Measurements from ENCODE around the gene KRTAP5-5.
"Not testable (repeated sequence)": the region's sequence is repeated elsewhere in the genome, so short reads cannot be mapped to it uniquely, and the experiment has no call there.

Gene KRTAP5-5

DNA sequence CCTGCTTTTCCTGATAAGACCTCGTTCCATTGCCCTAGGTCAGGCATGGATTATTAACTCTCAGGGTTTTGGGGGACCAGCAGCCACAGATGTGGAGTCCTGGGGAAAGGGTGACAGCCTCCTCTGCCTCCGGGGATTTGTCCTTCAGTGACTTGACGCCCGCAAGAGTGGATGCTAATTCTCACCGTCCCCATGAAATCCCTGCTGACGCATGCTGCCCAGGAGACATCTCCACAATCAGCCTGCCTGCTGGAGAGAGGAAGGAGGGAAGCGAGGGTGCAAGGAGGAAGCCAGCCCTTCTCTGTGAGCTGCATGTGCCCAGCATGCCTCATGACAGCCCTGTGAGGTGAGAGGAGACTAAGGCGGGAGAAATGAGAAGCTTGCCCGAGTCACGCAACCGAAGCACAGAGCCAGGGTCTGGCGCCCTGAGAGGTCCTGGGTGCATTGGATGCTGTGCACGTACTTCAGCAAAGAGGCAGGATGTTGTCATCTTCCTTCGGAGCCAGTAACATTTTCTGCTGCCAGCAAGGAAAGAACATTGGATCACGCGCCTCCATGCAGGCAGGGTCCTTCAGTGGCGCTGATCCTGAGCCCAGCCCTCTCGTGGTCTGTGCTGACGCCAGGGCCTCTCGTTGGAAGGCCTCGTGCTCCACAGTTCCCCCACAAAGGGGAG lies 40.1 kb downstream of the KRTAP5-5 start:
- no peak for DNase-seq (ENCODE audit: low spot score)
- TF ChIP-seq, protein P1, sequence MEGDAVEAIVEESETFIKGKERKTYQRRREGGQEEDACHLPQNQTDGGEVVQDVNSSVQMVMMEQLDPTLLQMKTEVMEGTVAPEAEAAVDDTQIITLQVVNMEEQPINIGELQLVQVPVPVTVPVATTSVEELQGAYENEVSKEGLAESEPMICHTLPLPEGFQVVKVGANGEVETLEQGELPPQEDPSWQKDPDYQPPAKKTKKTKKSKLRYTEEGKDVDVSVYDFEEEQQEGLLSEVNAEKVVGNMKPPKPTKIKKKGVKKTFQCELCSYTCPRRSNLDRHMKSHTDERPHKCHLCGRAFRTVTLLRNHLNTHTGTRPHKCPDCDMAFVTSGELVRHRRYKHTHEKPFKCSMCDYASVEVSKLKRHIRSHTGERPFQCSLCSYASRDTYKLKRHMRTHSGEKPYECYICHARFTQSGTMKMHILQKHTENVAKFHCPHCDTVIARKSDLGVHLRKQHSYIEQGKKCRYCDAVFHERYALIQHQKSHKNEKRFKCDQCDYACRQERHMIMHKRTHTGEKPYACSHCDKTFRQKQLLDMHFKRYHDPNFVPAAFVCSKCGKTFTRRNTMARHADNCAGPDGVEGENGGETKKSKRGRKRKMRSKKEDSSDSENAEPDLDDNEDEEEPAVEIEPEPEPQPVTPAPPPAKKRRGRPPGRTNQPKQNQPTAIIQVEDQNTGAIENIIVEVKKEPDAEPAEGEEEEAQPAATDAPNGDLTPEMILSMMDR (IDR thresholded peaks at IDR 0.05; ENCODE audit: extremely low read depth, missing control alignments): no peak

DNA sequence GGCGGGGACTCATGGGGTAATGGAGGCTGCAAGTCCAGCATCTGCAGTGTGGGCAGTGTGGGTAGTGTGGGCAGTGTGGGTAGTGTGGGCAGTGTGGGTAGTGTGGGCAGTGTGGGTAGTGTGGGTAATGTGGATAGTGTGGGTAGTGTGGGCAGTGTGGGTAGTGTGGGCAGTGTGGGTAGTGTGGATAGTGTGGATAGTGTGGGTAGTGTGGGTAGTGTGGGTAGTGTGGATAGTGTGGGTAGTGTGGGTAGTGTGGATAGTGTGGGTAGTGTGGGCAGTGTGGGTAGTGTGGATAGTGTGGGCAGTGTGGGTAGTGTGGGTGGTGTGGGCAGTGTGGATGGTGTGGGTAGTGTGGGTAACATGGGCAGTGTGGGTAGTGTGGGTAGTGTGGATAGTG lies 40.9 kb downstream of the KRTAP5-5 start:
- not testable (repeated sequence) for DNase-seq (ENCODE audit: low spot score)

DNA sequence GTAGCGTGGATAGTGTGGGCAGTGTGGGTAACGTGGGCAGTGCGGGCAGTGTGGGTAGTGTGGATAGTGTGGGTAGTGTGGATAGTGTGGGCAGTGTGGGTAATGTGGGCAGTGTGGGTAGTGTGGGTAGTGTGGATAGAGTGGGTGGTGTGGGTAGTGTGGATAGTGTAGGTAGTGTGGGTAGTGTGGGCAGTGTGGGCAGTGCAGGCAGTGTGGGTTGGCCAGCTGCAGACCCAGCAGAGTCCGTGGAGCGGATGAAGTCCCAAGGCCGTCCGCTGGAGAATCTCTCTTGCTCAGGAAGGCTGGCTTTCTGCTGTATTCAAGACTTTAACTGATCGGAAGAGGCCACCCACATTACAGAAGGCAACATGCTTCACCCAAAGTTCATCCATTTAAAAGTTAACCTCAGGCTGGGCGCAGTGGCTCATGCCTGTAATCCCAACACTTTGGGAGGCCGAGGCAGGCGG lies 41.4 kb downstream of the KRTAP5-5 start:
- no peak for DNase-seq (ENCODE audit: low spot score)
- TF ChIP-seq, protein P1 (IDR thresholded peaks at IDR 0.05; ENCODE audit: extremely low read depth, missing control alignments): no peak

DNA sequence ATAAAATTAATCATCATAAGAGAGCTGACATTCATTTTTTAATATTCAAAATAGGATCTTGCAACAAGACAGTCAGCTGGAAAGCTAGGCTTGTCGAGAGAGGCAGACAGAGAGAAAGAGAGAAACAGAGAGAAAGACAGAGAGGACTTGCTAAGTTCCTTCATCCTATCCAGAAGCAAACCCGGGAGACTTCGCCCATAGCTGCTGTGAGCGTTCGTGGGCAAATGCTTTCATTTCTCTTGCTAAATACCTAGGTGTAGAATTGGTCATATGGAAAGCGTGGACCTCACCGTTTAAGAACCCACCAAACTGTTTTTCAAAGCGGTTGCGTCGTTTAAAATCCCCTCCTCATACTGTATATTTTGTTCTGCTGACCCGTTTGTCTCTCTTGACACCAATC lies 42.1 kb downstream of the KRTAP5-5 start:
- DNase-seq (ENCODE audit: low spot score): no peak
- TF ChIP-seq, protein P1 (IDR thresholded peaks at IDR 0.05; ENCODE audit: extremely low read depth, missing control alignments): no peak

DNA sequence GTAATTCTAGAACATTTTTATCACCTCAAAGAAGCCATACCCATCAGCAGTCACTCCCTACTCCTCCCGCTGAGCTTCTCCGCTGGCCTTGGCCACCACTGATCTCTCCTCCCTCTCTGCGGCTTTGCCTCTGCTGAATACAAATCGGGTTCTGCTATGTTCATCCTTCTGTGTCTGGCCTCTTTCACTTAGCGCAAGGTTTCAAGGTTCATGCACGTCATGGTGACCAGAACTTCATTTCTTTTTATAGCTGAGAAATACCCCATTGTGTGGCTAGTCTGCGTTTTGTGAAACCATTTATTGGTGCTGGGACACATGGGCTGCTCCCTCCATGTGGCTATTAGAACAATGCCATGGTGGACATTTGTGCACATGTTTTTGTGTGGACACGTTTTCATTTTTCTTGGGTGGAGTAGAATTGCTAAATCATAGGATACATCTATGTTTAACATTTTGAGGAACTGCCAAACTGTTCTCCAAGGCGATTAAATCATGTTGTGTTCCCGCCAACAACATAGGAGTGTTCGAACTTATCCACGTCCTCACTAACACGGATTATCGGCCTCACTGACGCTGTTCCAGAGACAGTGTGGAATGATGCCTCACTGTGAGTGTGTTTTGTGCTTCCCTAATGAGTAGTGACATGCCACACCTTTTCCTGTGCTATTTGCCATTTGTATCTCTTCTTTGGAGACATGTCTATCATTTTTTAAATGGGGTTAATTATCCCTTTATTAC lies 43.2 kb downstream of the KRTAP5-5 start:
- TF ChIP-seq, protein P1 (IDR thresholded peaks at IDR 0.05; ENCODE audit: extremely low read depth, missing control alignments): no peak
- DNase-seq (ENCODE audit: low spot score): no peak

DNA sequence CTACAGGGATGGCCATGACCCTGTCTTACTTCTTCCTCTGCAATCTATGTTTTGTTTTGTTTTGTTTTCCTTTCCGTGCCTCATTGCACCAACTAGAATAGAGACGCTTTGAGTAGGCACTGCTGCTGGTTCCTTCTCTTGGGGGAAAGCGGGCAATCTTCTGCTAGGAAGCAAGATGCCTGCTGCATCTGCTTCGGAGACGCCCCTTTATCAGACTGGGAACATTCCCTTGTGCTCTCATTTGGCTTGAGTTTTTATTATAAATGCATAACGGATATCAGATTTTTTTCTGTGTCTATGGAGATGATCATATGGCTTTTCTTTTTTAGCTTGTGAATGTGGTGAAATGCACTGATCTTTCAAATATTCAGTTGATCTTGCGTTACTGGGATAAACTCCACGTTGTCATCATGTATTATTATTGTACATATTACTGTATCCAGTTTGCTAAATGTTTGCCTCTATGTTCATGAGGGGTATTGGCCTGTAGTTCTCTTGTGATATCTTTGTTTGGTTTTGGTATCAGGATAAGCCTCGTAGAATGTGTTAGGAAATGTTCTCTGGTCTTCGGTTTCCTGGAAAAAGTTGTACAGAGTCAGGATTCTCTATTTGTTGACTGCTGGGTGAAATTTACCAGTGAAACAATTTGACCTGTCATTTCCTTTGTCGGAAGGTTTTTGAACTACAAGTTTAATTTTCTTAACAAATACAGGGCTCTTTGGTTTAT lies 44.0 kb downstream of the KRTAP5-5 start:
- TF ChIP-seq, protein P1 (IDR thresholded peaks at IDR 0.05; ENCODE audit: extremely low read depth, missing control alignments): no peak
- DNase-seq (ENCODE audit: low spot score): no peak

DNA sequence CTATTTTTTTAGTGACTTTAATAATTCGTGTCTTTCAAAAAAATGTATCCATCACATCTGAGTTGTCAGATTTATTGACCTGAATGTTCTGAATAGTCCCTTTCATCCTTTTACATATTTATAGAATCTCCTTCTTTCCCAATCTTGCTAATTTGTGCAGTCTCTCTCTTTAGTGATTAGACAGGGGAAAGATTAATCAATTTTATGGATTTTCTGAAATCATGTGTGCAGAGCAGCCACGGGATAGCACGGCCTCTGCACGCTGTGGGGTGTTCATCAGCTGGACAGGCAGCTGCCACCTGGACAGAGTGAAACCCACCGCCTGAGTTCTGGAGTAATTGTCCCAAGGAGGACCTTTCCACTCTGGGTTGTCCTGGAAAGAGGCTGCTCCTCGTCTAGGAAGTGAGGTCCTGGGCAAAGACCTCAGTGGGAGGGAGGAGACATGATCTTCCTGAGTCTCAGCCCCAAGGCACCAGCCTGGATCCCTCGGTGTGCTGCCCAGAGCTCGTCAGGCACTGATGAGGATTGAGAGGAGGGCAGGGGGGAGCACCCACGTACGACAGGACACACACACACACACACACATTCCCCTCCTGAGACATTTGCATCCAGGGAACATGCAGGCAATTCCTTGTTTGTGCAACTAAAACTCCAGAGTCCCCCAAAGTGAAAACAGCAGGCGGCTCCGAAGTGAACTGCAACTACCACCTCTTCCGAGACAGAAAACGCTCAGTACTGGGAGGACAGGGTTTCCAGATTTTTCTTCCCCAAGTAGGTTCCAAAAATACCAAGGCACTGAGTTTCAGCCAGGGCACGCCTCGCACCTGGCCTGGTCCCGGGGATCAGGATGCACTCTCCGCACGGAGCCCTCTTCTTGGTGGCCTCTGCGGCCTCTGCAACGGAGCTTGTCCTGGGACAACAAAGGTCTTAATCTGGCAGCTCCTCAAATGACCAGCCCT lies 44.9 kb downstream of the KRTAP5-5 start:
- TF ChIP-seq, protein P1 (IDR thresholded peaks at IDR 0.05; ENCODE audit: extremely low read depth, missing control alignments): no peak
- DNase-seq (ENCODE audit: low spot score): no peak

Data from GM20000 (cell line).